GM12878 (cell line): ENCODE measurements around the gene SYN1. TPM values are rescaled to one million over a fixed set of nuclear protein-coding genes. Genes with fewer than 3 reads are reported as not detected.

Experiments used
- ATAC-seq: fragments of 200-7000 bp; cut with Tn5 transposase; 3 replicates; pipeline ENCODE4 v1.9.1; 2020; ENCODE audit warnings: mild to moderate bottlenecking, moderate library complexity
- BruUV-seq: library from RNA; stranded (reverse); fragments of 400-500 nt; replicated peaks from 2 replicates; lab custom pipeline; 2021; lab: Mats Ljungman, UMichigan
- CTCF ChIA-PET: fragments of 300-600 bp; sonication (Branson Sonifier 250); formaldehyde crosslinking; extraction: SDS; loops from one replicate; lab custom pipeline; 2021; ENCODE audit warnings: inconsistent platforms; lab: Yijun Ruan, JAX
- POLR2A ChIA-PET: fragments of 350-600 bp; formaldehyde crosslinking; extraction: SDS; loops from one replicate; lab custom pipeline; 2021; ENCODE audit warnings: inconsistent platforms; lab: Charles Lee
- RAD21 ChIA-PET: fragments of 300-600 bp; sonication (Branson Sonifier 250); formaldehyde crosslinking; loops from one replicate; lab custom pipeline; 2023; ENCODE audit warnings: antibody characterized with exemption; ENCODE audit not compliant: unreplicated experiment; lab: Charles Lee
- SMC1A ChIA-PET: fragments of 300-600 bp; sonication (Branson Sonifier 250); formaldehyde crosslinking; loops from one replicate; lab custom pipeline; 2023; ENCODE audit not compliant: unreplicated experiment, uncharacterized antibody; lab: Charles Lee
- DNase-seq: peaks from one replicate; pipeline ENCODE4 v3.0.0-alpha.2; 2011; ENCODE audit warnings: low read depth, low spot score
- FAIRE-seq: peaks from 3 replicates; lab custom pipeline; 2011; peaks lifted over from hg19 to GRCh38; lab: Jason Lieb, UNC
- H2AFZ ChIP-seq: 2 replicates; pipeline ENCODE4 v1.6.0; 2011; ENCODE audit warnings: low read depth, low read length, control low read depth; ENCODE audit not compliant: control insufficient read depth
- H3K27ac ChIP-seq: 2 replicates; pipeline ENCODE4 v1.5.1; 2011; ENCODE audit warnings: control low read depth; ENCODE audit not compliant: control insufficient read depth, insufficient read depth
- H3K27me3 ChIP-seq, 2 experiments: replicated peaks in 1 of 2; 2 replicates each; pipeline versions ENCODE4 v1.6.0 to v1.6.1; 2011; ENCODE audit warnings: low read length in 1 of 2; ENCODE audit not compliant: control insufficient read depth in 2 of 2, insufficient read depth in 2 of 2
- H3K36me3 ChIP-seq, 2 experiments: 2 replicates each; pipeline ENCODE4 v1.5.1; 2011; ENCODE audit warnings: low read length in 1 of 2; ENCODE audit not compliant: control insufficient read depth in 2 of 2, insufficient read depth in 2 of 2
- H3K4me1 ChIP-seq: 2 replicates; pipeline ENCODE4 v1.6.1; 2011; ENCODE audit warnings: mild to moderate bottlenecking, low read length, moderate library complexity, mixed read lengths; ENCODE audit not compliant: control insufficient read depth, insufficient read depth
- H3K4me2 ChIP-seq: 2 replicates; pipeline ENCODE4 v1.6.0; 2011; ENCODE audit warnings: control low read depth; ENCODE audit not compliant: control insufficient read depth, insufficient read depth
- H3K4me3 ChIP-seq: fragments of 200-600 bp; sonication (generic); 2 replicates; pipeline ENCODE4 v1.5.1; 2016
- H3K79me2 ChIP-seq: 2 replicates; pipeline ENCODE4 v1.6.0; 2011; ENCODE audit warnings: low read length; ENCODE audit not compliant: control insufficient read depth, insufficient read depth
- H3K9ac ChIP-seq: 2 replicates; pipeline ENCODE4 v1.8.0; 2011; ENCODE audit warnings: low read length, control low read depth, mixed read lengths; ENCODE audit not compliant: control insufficient read depth, insufficient read depth
- H3K9me3 ChIP-seq: replicated peaks from 3 replicates; pipeline ENCODE4 v1.5.1; 2011; ENCODE audit warnings: mild to moderate bottlenecking, low read length; ENCODE audit not compliant: control insufficient read depth, insufficient read depth
- H4K20me1 ChIP-seq: 2 replicates; pipeline ENCODE4 v1.6.0; 2011; ENCODE audit not compliant: control insufficient read depth, insufficient read depth
- CBX3 ChIP-seq: fragments of 200-600 bp; sonication (generic); IDR thresholded peaks from 2 replicates; pipeline ENCODE4 v1.6.1; 2016; ENCODE audit warnings: low read depth, borderline replicate concordance
- CEBPZ ChIP-seq: fragments of 150-350 bp; IDR thresholded peaks from 2 replicates; pipeline ENCODE4 v1.6.1; 2016; ENCODE audit warnings: low read depth, low read length
- EED ChIP-seq: sonication (generic); IDR thresholded peaks from 2 replicates; pipeline ENCODE4 v1.6.1; 2016; ENCODE audit warnings: antibody characterized with exemption, low read depth
- HDGF ChIP-seq: fragments of 450-650 bp; IDR thresholded peaks from 2 replicates; pipeline ENCODE4 v1.6.1; 2016; ENCODE audit warnings: antibody characterized with exemption
- JUNB ChIP-seq: IDR thresholded peaks from 2 replicates; pipeline ENCODE4 v1.6.1; 2016; ENCODE audit warnings: antibody characterized with exemption, mild to moderate bottlenecking
- NFIC ChIP-seq: IDR thresholded peaks from 2 replicates; pipeline ENCODE4 v1.6.1; 2012; ENCODE audit warnings: low read depth, mild to moderate bottlenecking, inconsistent platforms, low read length, moderate library complexity
- NFYA ChIP-seq: IDR thresholded peaks from 2 replicates; pipeline ENCODE4 v1.6.1; 2011; ENCODE audit warnings: low read depth, mild to moderate bottlenecking, low read length, improper control_type of control experiment, borderline replicate concordance
- NKRF ChIP-seq: fragments of 450-650 bp; conservative IDR thresholded peaks from 2 replicates; pipeline ENCODE4 v1.6.1; 2017; ENCODE audit warnings: mild to moderate bottlenecking, moderate library complexity
- NR2F1 ChIP-seq: fragments of 450-650 bp; conservative IDR thresholded peaks from 2 replicates; pipeline ENCODE4 v1.6.1; 2017; ENCODE audit warnings: mild to moderate bottlenecking
- PAX8 ChIP-seq: fragments of 450-650 bp; IDR thresholded peaks from 2 replicates; pipeline ENCODE4 v1.6.1; 2017; ENCODE audit warnings: mild to moderate bottlenecking, moderate library complexity
- POLR2A ChIP-seq: IDR thresholded peaks from 2 replicates; pipeline ENCODE4 v1.6.1; 2011; ENCODE audit warnings: low read depth, mild to moderate bottlenecking, low read length
- RELA ChIP-seq: fragments of 450-650 bp; IDR thresholded peaks from 2 replicates; pipeline ENCODE4 v1.8.0; 2014; ENCODE audit warnings: borderline replicate concordance; ENCODE audit not compliant: partially characterized antibody
- STAT1 ChIP-seq: fragments of 450-650 bp; conservative IDR thresholded peaks from 2 replicates; pipeline ENCODE4 v1.6.1; 2014; ENCODE audit warnings: antibody characterized with exemption, mild to moderate bottlenecking
- USF2 ChIP-seq: IDR thresholded peaks from 2 replicates; pipeline ENCODE4 v1.6.1; 2011; ENCODE audit warnings: low read depth, low read length, improper control_type of control experiment, borderline replicate concordance
- WRNIP1 ChIP-seq: IDR thresholded peaks from 2 replicates; pipeline ENCODE4 v1.6.1; 2011; ENCODE audit warnings: low read depth, low read length, improper control_type of control experiment, borderline replicate concordance
- YY1 ChIP-seq: IDR thresholded peaks from 2 replicates; pipeline ENCODE4 v1.6.1; 2011; ENCODE audit warnings: low read depth, mild to moderate bottlenecking, low read length
- WGBS: methylation state at CpG from one replicate; pipeline ENCODE4 v1.1.6; 2016; ENCODE audit warnings: low lambda C conversion rate; ENCODE audit not compliant: insufficient replicate concordance, insufficient coverage; ENCODE audit errors: missing lambda C conversion rate; 5-methylcytosine and 5-hydroxymethylcytosine counted together
- in situ Hi-C: fragments of 300-500 bp; cut with MboI; formaldehyde crosslinking; loops from 9 replicates; pipeline ENCODE4 v1.14.3; 2018; ENCODE audit warnings: mixed read lengths
- intact Hi-C: fragments of 100-400 bp; cut with micrococcal nuclease; formaldehyde crosslinking; loops from one replicate; pipeline ENCODE4 v1.14.2; 2022; ENCODE audit not compliant: unreplicated experiment
- polyA plus RNA-seq, 11 experiments: library from polyadenylated mRNA; depleted of rRNA in 4 of 11; unstranded in 6 of 11; stranded (reverse) in 5 of 11; fragments of >200 nt; fragmentation: Nextera tagmentation in 4 of 11; fragmentation: Illumina TruSeq in 1 of 11; extraction: Ambion mirVana in 4 of 11; extraction: Trizol in 1 of 11; gene quantifications; 1 replicate in 1 of 11; 2 replicates in 10 of 11; pipeline versions ENCODE4 v1.2.1 to v1.2.3, GENCODE V29; 2011 to 2016; ENCODE audit warnings: inconsistent platforms in 2 of 11, missing spikeins in 2 of 11, low read depth in 1 of 11
- total RNA-seq, 4 experiments: library from RNA; depleted of rRNA in 3 of 4; stranded (reverse); fragments of >200 nt in 3 of 4; fragmentation: Illumina TruSeq in 1 of 4; extraction: Trizol in 1 of 4; gene quantifications; 2 replicates each; pipeline versions ENCODE4 v1.2.1 to v1.2.3, GENCODE V29; 2013 to 2021

Gene SYN1
- total and polyA plus RNA-seq, 10 of the 15 experiments (the other 5 are each of a cell fraction or from before 2014, with no cell fraction given) = 0.09 to 0.57 (median 0.16) TPM; not detected in 3

- peak overlapping the region; percentile 4; the same call in 1 of the 2 replicates for H3K27ac ChIP-seq
- H3K9ac ChIP-seq = no peak overlapping the region
- H3K9me3 ChIP-seq = no peaks in the 10 kb centered on the region
- DNase-seq (no peak), FAIRE-seq (no peak), ATAC-seq (no peak)
- H3K27me3 ChIP-seq = no peaks in the 10 kb centered on the region
- CTCF ChIA-PET = interaction anchor here (1.2 to 2.4 kb wide), 2 partner anchors 19 to 81 kb away, joined by 3 to 10 read pairs; no protein-coding TSS in a partner anchor
- no peak overlapping the region for H2AFZ ChIP-seq
- no peaks in the 10 kb centered on the region; the same call in 1 of the 2 replicates for H3K4me1 ChIP-seq
- SMC1A ChIA-PET = interaction anchor here (1.0 kb wide), 1 partner anchor 80 kb away, joined by 4 read pairs; no protein-coding TSS in a partner anchor
- peaks cover 22% of the 10 kb centered on the region for H3K79me2 ChIP-seq
- BruUV-seq = no TSS peak
- H3K4me2 ChIP-seq = peak overlapping the region; percentile 1; the same call in 1 of the 2 replicates
- in situ Hi-C loops (loop anchor here (10.0 kb wide), 2 partner anchors 81 to 461 kb away; no protein-coding TSS in a partner anchor), intact Hi-C loops (loop anchor here (2.0 to 5.0 kb wide), 4 partner anchors 81 to 463 kb away; partner anchors contain the start of gene ZNF81)
- 36% methylated on average over 8 of the region's 8 CpGs for WGBS
- RAD21 ChIA-PET = interaction anchor here (1.6 kb wide), 1 partner anchor 80 kb away, joined by 4 read pairs; no protein-coding TSS in a partner anchor
- no peaks in the 10 kb centered on the region for H4K20me1 ChIP-seq
- peaks cover 3 to 13% of the 10 kb centered on the region in 2 experiments for H3K36me3 ChIP-seq
- peak overlapping the region; percentile 40; the same call in 1 of the 2 replicates for H3K4me3 ChIP-seq
- POLR2A ChIA-PET = no interaction called here
- TF ChIP-seq YY1 (no peak), NFYA (no peak), HDGF (no peak), STAT1 (no peak), NR2F1 (no peak), WRNIP1 (no peak), RELA (no peak), EED (no peak), NKRF (no peak), JUNB (no peak), NFIC (no peak), POLR2A (no peak), PAX8 (no peak), USF2 (no peak), CEBPZ (no peak), CBX3 (no peak)
Observed at GRCh38 chrX:47563801-47564315, 55.8 kb downstream of the SYN1 start.
